ENCODE measurements around the gene NHSL1. TPM values are rescaled to one million over a fixed set of nuclear protein-coding genes. Genes with fewer than 3 reads are reported as not detected.

NHSL1 gene
- total RNA-seq, 1 experiment from 2014 or later: 32.1 TPM

DNA sequence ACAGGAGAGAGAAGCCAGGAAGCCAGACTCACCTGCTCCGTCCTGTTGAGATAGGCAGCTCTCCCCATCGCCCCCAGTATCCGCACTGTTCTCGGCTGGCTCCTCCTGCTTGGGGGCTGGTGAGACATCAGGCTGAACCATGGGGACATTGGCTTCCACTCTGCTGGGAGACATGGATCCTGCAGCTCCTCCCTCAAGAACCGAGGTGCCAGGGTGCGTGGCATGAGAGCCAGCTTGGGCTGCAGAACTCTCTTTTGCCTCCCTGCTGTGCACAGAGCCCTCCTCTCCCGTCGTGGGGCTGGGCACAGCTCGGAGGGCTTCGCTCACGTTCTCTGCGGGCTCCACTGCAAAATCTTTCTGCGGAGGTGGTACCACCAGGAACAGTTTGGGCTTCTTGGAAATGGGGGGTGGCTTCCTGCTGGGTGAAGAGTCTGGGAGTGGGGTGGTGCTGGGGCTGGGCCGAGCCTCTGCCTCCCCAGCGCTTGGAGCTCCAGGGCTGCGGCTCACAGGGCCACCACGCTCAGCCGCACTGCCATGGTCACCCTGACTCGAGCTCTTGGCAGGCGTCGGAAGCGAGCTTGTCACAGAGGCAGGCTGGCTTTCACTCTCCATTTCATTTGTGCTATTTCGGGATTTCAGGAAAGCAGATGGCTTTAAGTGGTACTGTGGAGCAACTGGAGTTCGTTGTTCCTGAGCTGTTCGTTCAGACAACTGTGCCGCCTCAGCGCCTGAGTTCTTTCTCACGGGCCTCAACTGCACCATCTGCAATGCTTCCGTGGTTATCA is 68.7 kb downstream of the NHSL1 start:
- no peaks in the 10 kb centered on the region for H3K9me3 Mint-ChIP-seq (ENCODE audit: unreplicated experiment)
- H3K4me1 Mint-ChIP-seq (ENCODE audit: insufficient read depth, unreplicated experiment): no peaks in the 10 kb centered on the region
- H3K27me3 Mint-ChIP-seq (ENCODE audit: insufficient read depth, unreplicated experiment): no peaks in the 10 kb centered on the region
- BruUV-seq (replicated peaks): TSS peak; percentile 6
- no peak for TF ChIP-seq CTCF (IDR thresholded peaks at IDR 0.05; ENCODE audit: unreplicated experiment)
- peak overlapping the region; percentile 17 for H3K27ac Mint-ChIP-seq (ENCODE audit: low read depth, unreplicated experiment)
- peaks cover 6% of the 10 kb centered on the region for H3K36me3 Mint-ChIP-seq (ENCODE audit: insufficient read depth, unreplicated experiment)
- POLR2A ChIA-PET: interaction anchor here (0.7 to 3.9 kb wide), 4 partner anchors 9 to 341 kb away, joined by 3 to 24 read pairs (median 4); no protein-coding TSS in a partner anchor
- H3K4me3 Mint-ChIP-seq (ENCODE audit: unreplicated experiment): no peak overlapping the region
- intact Hi-C loops (cut with micrococcal nuclease): no loop called here
- DNase-seq (ENCODE audit: unreplicated experiment): no peak
- CTCF ChIA-PET: interaction anchor here (0.9 to 10.5 kb wide), 15 partner anchors 9 to 335 kb away, joined by 3 to 213 read pairs (median 15); partner anchors contain the start of gene NHSL1

- DNase-seq (ENCODE audit: unreplicated experiment): no peak
- ChIA-PET POLR2A (interaction anchor here (0.6 to 3.9 kb wide), 6 partner anchors 10 to 931 kb away, joined by 3 to 24 read pairs (median 3); no protein-coding TSS in a partner anchor), CTCF (interaction anchor here (0.6 to 10.5 kb wide), 27 partner anchors 9 to 336 kb away, joined by 3 to 213 read pairs (median 5); partner anchors contain the start of gene NHSL1)
- no peaks in the 10 kb centered on the region for H3K4me1 Mint-ChIP-seq (ENCODE audit: insufficient read depth, unreplicated experiment)
- no peak for TF ChIP-seq CTCF (IDR thresholded peaks at IDR 0.05; ENCODE audit: unreplicated experiment)
- intact Hi-C loops (cut with micrococcal nuclease): loop anchor here (1.0 to 2.0 kb wide), 5 partner anchors 80 to 336 kb away; no protein-coding TSS in a partner anchor
- H3K27me3 Mint-ChIP-seq (ENCODE audit: insufficient read depth, unreplicated experiment): no peaks in the 10 kb centered on the region
- H3K4me3 Mint-ChIP-seq (ENCODE audit: unreplicated experiment): no peak overlapping the region
- H3K36me3 Mint-ChIP-seq (ENCODE audit: insufficient read depth, unreplicated experiment): peaks cover 7% of the 10 kb centered on the region
- no peak overlapping the region for H3K27ac Mint-ChIP-seq (ENCODE audit: low read depth, unreplicated experiment)
- BruUV-seq (replicated peaks): no TSS peak
- H3K9me3 Mint-ChIP-seq (ENCODE audit: unreplicated experiment): no peaks in the 10 kb centered on the region
Measured at GRCh38 chr6:138429761-138430160, 69.5 kb downstream of the NHSL1 start.

DNA sequence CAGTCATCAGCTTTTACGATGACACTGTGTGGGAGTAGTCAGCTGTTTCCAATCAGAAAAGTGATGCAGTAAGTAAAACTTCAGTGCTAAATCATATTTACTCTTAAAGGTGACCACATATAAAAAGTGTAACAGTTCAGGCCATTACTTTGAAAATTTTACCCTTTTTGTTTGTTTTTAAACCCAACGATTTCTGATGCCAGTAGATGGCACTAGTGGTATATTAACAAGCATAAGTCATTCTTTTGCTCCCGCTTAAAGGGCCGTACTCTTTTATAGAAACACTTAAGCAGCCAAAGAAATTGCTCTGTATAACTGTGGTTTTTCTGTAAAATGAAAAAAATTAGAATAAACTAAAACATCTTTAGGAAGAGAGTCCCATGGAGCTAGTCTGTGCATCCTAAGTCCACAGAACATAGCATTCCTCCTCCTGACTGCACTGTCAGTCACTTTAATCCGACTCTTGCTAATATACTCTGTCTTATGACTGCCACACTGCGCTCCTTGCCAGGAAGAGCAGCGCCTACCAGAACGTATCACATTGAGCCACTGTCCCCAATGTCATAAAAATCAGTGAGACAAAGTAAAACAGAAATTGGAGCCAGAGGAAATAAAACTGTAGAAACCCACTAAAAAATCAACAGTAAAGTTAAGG is 70.2 kb downstream of the NHSL1 start:
- Mint-ChIP-seq H3K27ac (ENCODE audit: low read depth, unreplicated experiment) (no peak overlapping the region), H3K4me3 (ENCODE audit: unreplicated experiment) (no peak overlapping the region), H3K9me3 (ENCODE audit: unreplicated experiment) (no peaks in the 10 kb centered on the region), H3K27me3 (ENCODE audit: insufficient read depth, unreplicated experiment) (no peaks in the 10 kb centered on the region), H3K4me1 (ENCODE audit: insufficient read depth, unreplicated experiment) (no peaks in the 10 kb centered on the region), H3K36me3 (ENCODE audit: insufficient read depth, unreplicated experiment) (peaks cover 14% of the 10 kb centered on the region)
- TF ChIP-seq CTCF (IDR thresholded peaks at IDR 0.05; ENCODE audit: unreplicated experiment): peak; percentile 55
- intact Hi-C loops (cut with micrococcal nuclease): loop anchor here (1.0 to 2.0 kb wide), 5 partner anchors 80 to 336 kb away; no protein-coding TSS in a partner anchor
- ChIA-PET POLR2A (interaction anchor here (0.6 to 3.9 kb wide), 7 partner anchors 10 to 932 kb away, joined by 3 to 24 read pairs (median 3); partner anchors contain the start of gene HEBP2), CTCF (interaction anchor here (0.6 to 10.5 kb wide), 38 partner anchors 9 to 374 kb away, joined by 3 to 213 read pairs (median 4); partner anchors contain the start of gene NHSL1)
- DNase-seq (ENCODE audit: unreplicated experiment): peak; percentile 61
- BruUV-seq (replicated peaks): no TSS peak

- Mint-ChIP-seq H3K4me1 (ENCODE audit: insufficient read depth, unreplicated experiment) (peaks cover 6% of the 10 kb centered on the region), H3K9me3 (ENCODE audit: unreplicated experiment) (no peaks in the 10 kb centered on the region), H3K27me3 (ENCODE audit: insufficient read depth, unreplicated experiment) (no peaks in the 10 kb centered on the region), H3K27ac (ENCODE audit: low read depth, unreplicated experiment) (no peak overlapping the region), H3K4me3 (ENCODE audit: unreplicated experiment) (no peak overlapping the region), H3K36me3 (ENCODE audit: insufficient read depth, unreplicated experiment) (peaks cover 26% of the 10 kb centered on the region)
- no peak for TF ChIP-seq CTCF (IDR thresholded peaks at IDR 0.05; ENCODE audit: unreplicated experiment)
- DNase-seq (ENCODE audit: unreplicated experiment): no peak
- intact Hi-C loops (cut with micrococcal nuclease): loop anchor here (2.0 kb wide), 1 partner anchor 311 kb away; no protein-coding TSS in a partner anchor
- no TSS peak for BruUV-seq (replicated peaks)
- ChIA-PET CTCF (interaction anchor here (0.7 to 10.5 kb wide), 15 partner anchors 14 to 344 kb away, joined by 3 to 213 read pairs (median 4); no protein-coding TSS in a partner anchor), POLR2A (interaction anchor here (0.8 to 3.9 kb wide), 5 partner anchors 23 to 81 kb away, joined by 3 to 24 read pairs (median 4); partner anchors contain the start of gene HEBP2)
Measured at GRCh38 chr6:138427701-138428100, 71.6 kb downstream of the NHSL1 start.
